ENCODE results near the gene KRT76. TPM values are rescaled to one million over a fixed set of nuclear protein-coding genes. Genes with fewer than 3 reads are reported as not detected.
"Not testable (repeated sequence)": the region's sequence is repeated elsewhere in the genome, so short reads cannot be mapped to it uniquely, and the experiment has no call there.

The KRT76 gene
- total and polyA plus RNA-seq, 2 experiments from 2014 or later = not detected

DNA sequence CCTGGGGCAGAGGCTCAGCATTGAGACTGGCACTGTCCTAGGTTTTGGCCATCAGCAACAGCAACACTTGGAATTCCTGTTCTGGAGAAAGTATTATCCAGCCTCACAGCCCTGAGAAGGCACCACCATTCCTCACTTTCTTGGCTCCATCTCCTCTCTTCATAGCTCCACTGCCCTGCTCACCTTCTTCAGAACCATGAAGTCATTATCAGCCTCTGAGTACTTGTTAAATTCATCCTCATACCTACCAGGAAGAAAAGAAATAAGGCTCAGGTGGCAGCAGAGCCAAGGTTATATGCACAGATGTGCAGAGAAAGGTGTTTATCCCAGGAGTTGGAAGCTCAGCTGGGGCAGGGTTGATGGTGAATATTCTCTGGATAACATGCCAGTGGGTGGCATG, 25.4 kb downstream of the KRT76 start:
- in situ Hi-C loops (cut with MboI) = no loop called here
- Histone ChIP-seq H3K4me1 (ENCODE audit: insufficient read depth) (no peaks in the 10 kb centered on the region), H2AFZ (no peak overlapping the region), H3K9ac (no peak overlapping the region), H3F3A (ENCODE audit: insufficient read depth) (no peaks in the 10 kb centered on the region), H3K9me3 (ENCODE audit: low read depth) (no peaks in the 10 kb centered on the region), H3K4me3 (no peak overlapping the region), H3K27ac (no peak overlapping the region), H3K9me2 (ENCODE audit: insufficient read depth) (no peaks in the 10 kb centered on the region), H3K79me2 (ENCODE audit: insufficient read depth) (no peaks in the 10 kb centered on the region), H3K4me2 (ENCODE audit: unreplicated experiment) (no peak overlapping the region), H3K27me3 (replicated peaks; ENCODE audit: insufficient read depth) (peaks cover 45% of the 10 kb centered on the region), H3K36me3 (ENCODE audit: low read depth) (no peaks in the 10 kb centered on the region), H4K20me1 (ENCODE audit: insufficient read depth) (no peaks in the 10 kb centered on the region)
- TF ChIP-seq EZH2 (IDR thresholded peaks at IDR 0.05; ENCODE audit: insufficient read depth, poor library complexity, severe bottlenecking) = no peak
- TF ChIP-seq EZH2phosphoT487 (IDR thresholded peaks at IDR 0.05; ENCODE audit: insufficient read depth, low read depth) = no peak
- DNase-seq = no peak

GRCh38 chr12:52750532-52750931, 26.6 kb downstream of the KRT76 start:
- in situ Hi-C loops (cut with MboI); H2AFZ ChIP-seq; H3K4me2 ChIP-seq (ENCODE audit: unreplicated experiment); DNase-seq; H3K4me1 ChIP-seq (ENCODE audit: insufficient read depth); H3K79me2 ChIP-seq (ENCODE audit: insufficient read depth); H3K9ac ChIP-seq; H3K36me3 ChIP-seq (ENCODE audit: low read depth); H3K9me2 ChIP-seq (ENCODE audit: insufficient read depth); H4K20me1 ChIP-seq (ENCODE audit: insufficient read depth); H3K4me3 ChIP-seq; H3F3A ChIP-seq (ENCODE audit: insufficient read depth); H3K9me3 ChIP-seq (ENCODE audit: low read depth); H3K27ac ChIP-seq: not testable (repeated sequence)
- WGBS, 2 experiments (ENCODE audit: low coverage in 1 of 2, low lambda C conversion rate in 2 of 2, missing lambda C conversion rate in 2 of 2) = 35 to 38% methylated on average over 3 of the region's 3 CpGs
- H3K27me3 ChIP-seq (replicated peaks; ENCODE audit: insufficient read depth) = peaks cover 39% of the 10 kb centered on the region

GRCh38 chr12:52749827-52750226, 27.3 kb downstream of the KRT76 start:
- TF ChIP-seq EZH2 (IDR thresholded peaks at IDR 0.05; ENCODE audit: insufficient read depth, poor library complexity, severe bottlenecking) (no peak), EZH2phosphoT487 (IDR thresholded peaks at IDR 0.05; ENCODE audit: insufficient read depth, low read depth) (no peak)
- no peak overlapping the region for H3K27ac ChIP-seq
- peaks cover 39% of the 10 kb centered on the region for H3K27me3 ChIP-seq (replicated peaks; ENCODE audit: insufficient read depth)
- H2AFZ ChIP-seq = no peak overlapping the region
- H3K36me3 ChIP-seq (ENCODE audit: low read depth) = no peaks in the 10 kb centered on the region
- H3K4me3 ChIP-seq = no peak overlapping the region
- no peaks in the 10 kb centered on the region for H4K20me1 ChIP-seq (ENCODE audit: insufficient read depth)
- no peaks in the 10 kb centered on the region for H3K9me2 ChIP-seq (ENCODE audit: insufficient read depth)
- in situ Hi-C loops (cut with MboI) = no loop called here
- H3K4me2 ChIP-seq (ENCODE audit: unreplicated experiment) = no peak overlapping the region
- H3K9ac ChIP-seq = no peak overlapping the region
- H3K79me2 ChIP-seq (ENCODE audit: insufficient read depth) = no peaks in the 10 kb centered on the region
- WGBS, 2 experiments (ENCODE audit: low coverage in 1 of 2, low lambda C conversion rate in 2 of 2, missing lambda C conversion rate in 2 of 2) = 24 to 25% methylated on average over 3 of the region's 3 CpGs
- H3K9me3 ChIP-seq (ENCODE audit: low read depth) = no peaks in the 10 kb centered on the region
- no peaks in the 10 kb centered on the region for H3K4me1 ChIP-seq (ENCODE audit: insufficient read depth)
- no peaks in the 10 kb centered on the region for H3F3A ChIP-seq (ENCODE audit: insufficient read depth)
- no peak for DNase-seq

DNA sequence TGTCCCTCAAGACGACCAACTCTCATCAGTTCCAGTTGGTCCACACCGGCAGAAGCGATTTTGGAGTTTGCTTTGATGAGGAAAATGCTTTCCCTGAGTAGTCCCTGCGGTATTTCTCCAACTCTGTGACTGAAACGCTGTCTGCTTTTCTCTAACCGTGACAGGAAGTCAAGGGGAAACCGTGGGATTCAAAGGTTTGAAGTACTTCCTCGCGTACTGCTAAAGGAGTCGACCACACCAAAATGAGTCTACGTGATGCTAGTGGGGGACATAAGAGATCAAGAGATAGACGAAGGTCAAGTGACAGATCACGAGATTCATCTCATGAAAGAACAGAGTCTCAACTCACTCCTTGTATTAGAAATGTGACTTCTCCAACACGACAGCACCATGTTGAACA, 28.6 kb downstream of the KRT76 start:
- peaks cover 35% of the 10 kb centered on the region for H3K27me3 ChIP-seq (replicated peaks; ENCODE audit: insufficient read depth)
- H3K9me2 ChIP-seq (ENCODE audit: insufficient read depth) = no peaks in the 10 kb centered on the region
- H3K79me2 ChIP-seq (ENCODE audit: insufficient read depth) = no peaks in the 10 kb centered on the region
- no peak overlapping the region for H3K4me3 ChIP-seq
- TF ChIP-seq EZH2 (IDR thresholded peaks at IDR 0.05; ENCODE audit: insufficient read depth, poor library complexity, severe bottlenecking) (no peak), EZH2phosphoT487 (IDR thresholded peaks at IDR 0.05; ENCODE audit: insufficient read depth, low read depth) (no peak)
- H4K20me1 ChIP-seq (ENCODE audit: insufficient read depth) = no peaks in the 10 kb centered on the region
- no peak overlapping the region for H2AFZ ChIP-seq
- no peak for DNase-seq
- 53 to 54% methylated on average over 14 of the region's 14 CpGs for WGBS, 2 experiments (ENCODE audit: low coverage in 1 of 2, low lambda C conversion rate in 2 of 2, missing lambda C conversion rate in 2 of 2)
- H3K27ac ChIP-seq = no peak overlapping the region
- no peak overlapping the region for H3K4me2 ChIP-seq (ENCODE audit: unreplicated experiment)
- no peaks in the 10 kb centered on the region for H3K9me3 ChIP-seq (ENCODE audit: low read depth)
- no peaks in the 10 kb centered on the region for H3K36me3 ChIP-seq (ENCODE audit: low read depth)
- in situ Hi-C loops (cut with MboI) = no loop called here
- H3K4me1 ChIP-seq (ENCODE audit: insufficient read depth) = no peaks in the 10 kb centered on the region
- no peak overlapping the region for H3K9ac ChIP-seq
- H3F3A ChIP-seq (ENCODE audit: insufficient read depth) = no peaks in the 10 kb centered on the region

DNA sequence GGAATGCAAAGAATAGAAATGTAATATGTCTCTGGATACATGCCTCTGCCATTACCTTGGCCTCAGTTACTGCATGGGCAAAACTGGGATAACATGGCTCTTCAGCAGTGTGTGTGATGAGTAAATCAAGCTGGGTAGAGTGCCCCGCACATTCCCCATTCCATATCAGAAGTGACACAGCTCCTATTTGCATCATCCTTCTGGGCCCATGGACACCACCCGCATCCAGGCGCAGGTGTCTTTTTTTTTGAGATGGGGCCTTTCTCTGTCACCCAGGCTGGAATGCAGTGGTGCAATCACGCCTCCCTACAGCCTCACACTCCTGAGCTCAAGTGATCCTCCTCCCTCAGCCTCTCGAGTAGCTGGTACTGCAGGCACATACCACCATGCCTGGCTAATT, 31.6 kb downstream of the KRT76 start:
- no peaks in the 10 kb centered on the region for H3K9me3 ChIP-seq (ENCODE audit: low read depth)
- H3K79me2 ChIP-seq (ENCODE audit: insufficient read depth) = no peaks in the 10 kb centered on the region
- no peak overlapping the region for H3K4me2 ChIP-seq (ENCODE audit: unreplicated experiment)
- H3K36me3 ChIP-seq (ENCODE audit: low read depth) = no peaks in the 10 kb centered on the region
- DNase-seq = no peak
- H3K4me1 ChIP-seq (ENCODE audit: insufficient read depth) = no peaks in the 10 kb centered on the region
- H3K9ac ChIP-seq = no peak overlapping the region
- no peaks in the 10 kb centered on the region for H3F3A ChIP-seq (ENCODE audit: insufficient read depth)
- in situ Hi-C loops (cut with MboI) = no loop called here
- H2AFZ ChIP-seq = no peak overlapping the region
- TF ChIP-seq EZH2phosphoT487 (IDR thresholded peaks at IDR 0.05; ENCODE audit: insufficient read depth, low read depth) (no peak), EZH2 (IDR thresholded peaks at IDR 0.05; ENCODE audit: insufficient read depth, poor library complexity, severe bottlenecking) (no peak)
- no peak overlapping the region for H3K27ac ChIP-seq
- no peaks in the 10 kb centered on the region for H3K9me2 ChIP-seq (ENCODE audit: insufficient read depth)
- H3K4me3 ChIP-seq = no peak overlapping the region
- H3K27me3 ChIP-seq (replicated peaks; ENCODE audit: insufficient read depth) = peaks cover 14% of the 10 kb centered on the region
- 52 to 61% methylated on average over 5 of the region's 5 CpGs for WGBS, 2 experiments (ENCODE audit: low coverage in 1 of 2, low lambda C conversion rate in 2 of 2, missing lambda C conversion rate in 2 of 2)
- no peaks in the 10 kb centered on the region for H4K20me1 ChIP-seq (ENCODE audit: insufficient read depth)

All from GM23248 (cell line).